ENCODE data around the gene EPS15.

DNA sequence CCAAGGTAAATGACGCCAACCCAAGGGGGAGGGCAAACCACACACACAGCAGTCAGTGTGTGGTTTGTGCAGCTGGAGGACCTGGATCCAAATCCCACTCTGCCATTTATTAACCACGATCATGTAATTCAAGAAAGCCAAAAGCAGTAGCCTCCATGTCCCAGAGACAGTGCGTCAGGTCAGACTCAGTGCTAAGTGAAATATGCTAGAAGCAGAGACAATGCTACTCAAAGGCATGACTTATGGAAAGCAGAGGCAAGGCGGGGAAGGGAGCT, 202.3 kb downstream of the EPS15 start:
- TF ChIP-seq, protein P1, sequence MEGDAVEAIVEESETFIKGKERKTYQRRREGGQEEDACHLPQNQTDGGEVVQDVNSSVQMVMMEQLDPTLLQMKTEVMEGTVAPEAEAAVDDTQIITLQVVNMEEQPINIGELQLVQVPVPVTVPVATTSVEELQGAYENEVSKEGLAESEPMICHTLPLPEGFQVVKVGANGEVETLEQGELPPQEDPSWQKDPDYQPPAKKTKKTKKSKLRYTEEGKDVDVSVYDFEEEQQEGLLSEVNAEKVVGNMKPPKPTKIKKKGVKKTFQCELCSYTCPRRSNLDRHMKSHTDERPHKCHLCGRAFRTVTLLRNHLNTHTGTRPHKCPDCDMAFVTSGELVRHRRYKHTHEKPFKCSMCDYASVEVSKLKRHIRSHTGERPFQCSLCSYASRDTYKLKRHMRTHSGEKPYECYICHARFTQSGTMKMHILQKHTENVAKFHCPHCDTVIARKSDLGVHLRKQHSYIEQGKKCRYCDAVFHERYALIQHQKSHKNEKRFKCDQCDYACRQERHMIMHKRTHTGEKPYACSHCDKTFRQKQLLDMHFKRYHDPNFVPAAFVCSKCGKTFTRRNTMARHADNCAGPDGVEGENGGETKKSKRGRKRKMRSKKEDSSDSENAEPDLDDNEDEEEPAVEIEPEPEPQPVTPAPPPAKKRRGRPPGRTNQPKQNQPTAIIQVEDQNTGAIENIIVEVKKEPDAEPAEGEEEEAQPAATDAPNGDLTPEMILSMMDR (IDR thresholded peaks at IDR 0.05), result no peak
- no peak for TF ChIP-seq POLR2A (IDR thresholded peaks at IDR 0.05)
